HepG2 (cell line): Measurements from ENCODE around the gene CCNYL1. TPM values are rescaled to one million over a fixed set of nuclear protein-coding genes. Genes with fewer than 3 reads are reported as not detected.

Experiments
- ARHGAP35 ChIP-seq: sonication (generic); formaldehyde crosslinking; IDR thresholded peaks from 2 replicates; pipeline ENCODE4 v1.9.0; 2022; ENCODE audit warnings: mild to moderate bottlenecking, inconsistent platforms, moderate library complexity, missing genetic modification reagents, borderline replicate concordance
- ASH2L ChIP-seq: fragments of 300-600, 200-600 bp; sonication (generic); IDR thresholded peaks from 2 replicates; pipeline ENCODE4 v1.7.0; 2017; ENCODE audit warnings: low read depth, mild to moderate bottlenecking, moderate library complexity, mixed read lengths, low read length; ENCODE audit not compliant: insufficient read length
- ATAD3A ChIP-seq: sonication (generic); formaldehyde crosslinking; IDR thresholded peaks from 2 replicates; pipeline ENCODE4 v1.4.0; 2020; ENCODE audit warnings: missing genetic modification reagents
- CEBPG ChIP-seq: IDR thresholded peaks from 2 replicates; pipeline ENCODE4 v1.6.1; 2016
- ELK4 ChIP-seq: sonication (generic); formaldehyde crosslinking; IDR thresholded peaks from 2 replicates; pipeline ENCODE4 v1.9.0; 2021; ENCODE audit warnings: missing genetic modification reagents, borderline replicate concordance
- GMEB1 ChIP-seq: sonication (generic); formaldehyde crosslinking; IDR thresholded peaks from 2 replicates; pipeline ENCODE4 v1.5.1; 2020; ENCODE audit warnings: missing genetic modification reagents, mild to moderate bottlenecking, borderline replicate concordance
- HNF1A ChIP-seq, 2 experiments: sonication (generic) in 1 of 2; formaldehyde crosslinking in 1 of 2; IDR thresholded peaks; 2 replicates each; pipeline versions ENCODE4 v1.4.0 to v1.6.1; 2016 to 2020; ENCODE audit warnings: borderline replicate concordance in 1 of 2, low read depth in 1 of 2, mild to moderate bottlenecking in 1 of 2, missing genetic modification reagents in 1 of 2
- MED13 ChIP-seq: sonication (generic); formaldehyde crosslinking; IDR thresholded peaks from 2 replicates; pipeline ENCODE4 v1.5.0; 2020; ENCODE audit warnings: missing genetic modification reagents
- MTERF4 ChIP-seq: sonication (generic); formaldehyde crosslinking; IDR thresholded peaks from 2 replicates; pipeline ENCODE4 v1.8.0; 2023; ENCODE audit warnings: mild to moderate bottlenecking, missing genetic modification reagents
- NR2F2 ChIP-seq: IDR thresholded peaks from 2 replicates; pipeline ENCODE4 v1.6.1; 2012; ENCODE audit warnings: low read depth, inconsistent platforms, borderline replicate concordance
- SKI ChIP-seq: fragments of 450-650 bp; IDR thresholded peaks from one replicate; pipeline ENCODE4 v1.6.1; 2018; ENCODE audit warnings: mild to moderate bottlenecking; ENCODE audit not compliant: partially characterized antibody
- SNAPC5 ChIP-seq: sonication (generic); formaldehyde crosslinking; IDR thresholded peaks from 2 replicates; pipeline ENCODE4 v1.8.1; 2023; ENCODE audit warnings: mild to moderate bottlenecking, missing genetic modification reagents, borderline replicate concordance
- ZFP36L1 ChIP-seq: sonication (generic); formaldehyde crosslinking; IDR thresholded peaks from 2 replicates; pipeline ENCODE4 v1.8.0; 2022; ENCODE audit warnings: mild to moderate bottlenecking, missing genetic modification reagents, moderate library complexity
- ZFP37 ChIP-seq: sonication (generic); formaldehyde crosslinking; IDR thresholded peaks from 2 replicates; pipeline ENCODE4 v1.4.0; 2020; ENCODE audit warnings: missing genetic modification reagents, borderline replicate concordance
- ZNF501 ChIP-seq: sonication (generic); formaldehyde crosslinking; IDR thresholded peaks from 2 replicates; pipeline ENCODE4 v1.5.1; 2020; ENCODE audit warnings: mild to moderate bottlenecking, moderate library complexity, missing genetic modification reagents
- polyA plus RNA-seq, 8 experiments: library from polyadenylated mRNA; depleted of rRNA in 3 of 8; stranded (reverse) in 7 of 8; unstranded in 1 of 8; fragments of >200 nt; fragmentation: Illumina TruSeq in 4 of 8; extraction: Trizol in 4 of 8; gene quantifications; 2 replicates each; pipeline versions ENCODE4 v1.2.1 to v1.2.3, GENCODE V29; 2011 to 2016; ENCODE audit warnings: low read depth in 4 of 8, missing spikeins in 1 of 8, mixed read lengths in 1 of 8; ENCODE audit not compliant: insufficient read depth in 1 of 8
- total RNA-seq, 5 experiments: library from RNA; depleted of rRNA; stranded (reverse); fragments of >200 nt; fragmentation: Illumina TruSeq; extraction: Trizol; gene quantifications; 2 replicates each; pipeline ENCODE4 v1.2.3, GENCODE V29; 2016; ENCODE audit warnings: low read depth in 1 of 5

The CCNYL1 gene
- total and polyA plus RNA-seq, 2 of the 13 experiments (the other 11 are each of a cell fraction or from before 2014, with no cell fraction given) = 12.5 to 16.2 TPM

- no peak for TF ChIP-seq MTERF4
- peak; percentile 72 for TF ChIP-seq NR2F2
- no peak for TF ChIP-seq ATAD3A (CRISPR knock-in tag)
- no peak for TF ChIP-seq ARHGAP35 (CRISPR knock-in tag)
- TF ChIP-seq MED13 (CRISPR knock-in tag) = no peak
- TF ChIP-seq CEBPG = peak; percentile 86
- TF ChIP-seq ELK4 (CRISPR knock-in tag) = no peak
- no peak for TF ChIP-seq ZFP36L1
- peak; percentile 76 for TF ChIP-seq HNF1A (IDR thresholded peaks at IDR 0.05; ENCODE audit: low read depth)
- TF ChIP-seq HNF1A (CRISPR knock-in tag; IDR thresholded peaks at IDR 0.05; ENCODE audit: borderline replicate concordance) = peak; percentile 64; the same call in 1 of the 2 replicates
- no peak for TF ChIP-seq SNAPC5 (CRISPR knock-in tag)
- no peak for TF ChIP-seq ZNF501
- no peak for TF ChIP-seq SKI
- TF ChIP-seq ASH2L = peak; percentile 100
- no peak; the same call in 1 of the 2 replicates for TF ChIP-seq GMEB1 (CRISPR knock-in tag)
- TF ChIP-seq ZFP37 (CRISPR knock-in tag) = no peak
Observed at GRCh38 chr2:207734636-207735512, 23.4 kb downstream of the CCNYL1 start (continued).
